Erythroblast (primary cell): Measurements from ENCODE around the gene SARS2.

ENCODE experiments used
- GATA1 ChIP-seq: IDR thresholded peaks from 2 replicates; pipeline ENCODE4 v1.6.1; 2011; ENCODE audit warnings: low read depth, mild to moderate bottlenecking, control low read depth, low read length, moderate library complexity
- POLR2A ChIP-seq: IDR thresholded peaks from 2 replicates; pipeline ENCODE4 v1.6.1; 2011; ENCODE audit warnings: mild to moderate bottlenecking, low read length

DNA sequence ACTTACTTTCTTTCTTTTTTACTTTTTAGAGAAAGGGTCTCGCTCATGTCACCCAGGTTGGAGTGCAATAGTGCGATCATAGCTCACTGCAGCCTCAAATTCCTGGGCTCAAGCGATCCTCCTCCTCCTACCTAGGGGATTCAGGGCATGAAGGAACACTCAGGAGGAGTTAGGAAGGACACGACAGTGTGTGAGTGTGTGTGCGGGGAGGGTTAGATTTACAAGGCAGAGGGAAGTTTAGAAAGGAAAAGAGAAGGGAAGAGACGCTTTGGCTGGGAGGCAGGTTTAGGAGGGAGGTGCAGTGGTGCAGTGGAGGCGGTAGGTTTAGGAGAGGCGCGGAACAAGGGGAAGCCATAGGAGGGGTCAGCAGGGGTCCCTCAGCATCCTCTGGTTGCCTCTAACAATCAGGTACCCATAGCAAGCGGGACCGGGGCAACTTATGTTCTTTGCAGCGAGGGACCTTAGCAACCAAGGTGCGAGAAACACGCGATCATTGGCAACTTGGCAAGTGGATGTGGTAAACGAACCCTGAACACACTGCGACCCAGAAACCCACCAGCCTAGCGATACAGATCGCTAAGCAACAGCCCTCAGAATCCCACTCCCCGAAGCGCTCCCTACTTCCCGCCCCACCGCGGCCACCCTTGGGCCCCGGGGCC lies 31.6 kb downstream of the SARS2 start:
- TF ChIP-seq POLR2A: no peak
- no peak for TF ChIP-seq GATA1
